Liver (tissue), 9 donors: ENCODE data around the gene B3GNT3. TPM values are rescaled to one million over a fixed set of nuclear protein-coding genes. Genes with fewer than 3 reads are reported as not detected.

Experiments used
- DNase-seq: peaks from one replicate; pipeline ENCODE4 v3.0.0-alpha.2; 2017; ENCODE audit warnings: low spot score
- H3K27ac ChIP-seq, 2 donors: one replicate each; pipeline ENCODE4 v1.7.0; 2013; ENCODE audit warnings: inconsistent platforms in 2 of 2, low read length in 2 of 2, control low read depth in 1 of 2, low read depth in 1 of 2, mild to moderate bottlenecking in 1 of 2
- H3K27me3 ChIP-seq, 4 donors: one replicate each; pipeline versions ENCODE4 v1.6.1 to v1.7.0; 2013; ENCODE audit warnings: low read length in 3 of 4, inconsistent platforms in 1 of 4, mild to moderate bottlenecking in 1 of 4, moderate library complexity in 1 of 4; ENCODE audit not compliant: control insufficient read depth in 4 of 4, insufficient read depth in 4 of 4
- H3K36me3 ChIP-seq, 4 donors: one replicate each; pipeline versions ENCODE4 v1.6.1 to v1.7.0; 2013; ENCODE audit warnings: low read length in 3 of 4, mild to moderate bottlenecking in 3 of 4, low read depth in 1 of 4, moderate library complexity in 1 of 4; ENCODE audit not compliant: control insufficient read depth in 4 of 4, insufficient read depth in 3 of 4
- H3K4me1 ChIP-seq, 4 donors: one replicate each; pipeline versions ENCODE4 v1.6.1 to v1.7.0; 2013; ENCODE audit warnings: low read length in 3 of 4, mild to moderate bottlenecking in 3 of 4, moderate library complexity in 1 of 4; ENCODE audit not compliant: control insufficient read depth in 4 of 4, insufficient read depth in 4 of 4
- H3K4me3 ChIP-seq, 3 donors: one replicate each; pipeline versions ENCODE4 v1.6.1 to v1.7.0; 2013; ENCODE audit warnings: low read length in 3 of 3, control low read depth in 1 of 3, low read depth in 1 of 3, mild to moderate bottlenecking in 1 of 3
- H3K9ac ChIP-seq, 2 donors: one replicate each; pipeline ENCODE4 v1.7.0; 2013; ENCODE audit warnings: low read length in 2 of 2, mild to moderate bottlenecking in 2 of 2, moderate library complexity in 2 of 2, control low read depth in 1 of 2, low read depth in 1 of 2
- H3K9me3 ChIP-seq, 4 donors: one replicate each; pipeline versions ENCODE4 v1.6.1 to v1.7.0; 2013; ENCODE audit warnings: low read length in 3 of 4; ENCODE audit not compliant: control insufficient read depth in 4 of 4
- ATF3 ChIP-seq: IDR thresholded peaks from 2 replicates; pipeline ENCODE4 v1.6.1; 2016; ENCODE audit warnings: antibody characterized with exemption
- CTCF ChIP-seq: fragments of 150-350 bp; IDR thresholded peaks from 2 replicates; pipeline ENCODE4 v1.5.1; 2017; ENCODE audit warnings: improper control_type of control experiment, low read depth, low read length; ENCODE audit not compliant: missing input control
- EGR1 ChIP-seq, 2 donors: IDR thresholded peaks; 2 replicates each; pipeline ENCODE4 v1.6.1; 2016 to 2018; ENCODE audit warnings: antibody characterized with exemption in 2 of 2, low read depth in 2 of 2
- FOXA1 ChIP-seq: IDR thresholded peaks from 2 replicates; pipeline ENCODE4 v1.6.1; 2016; ENCODE audit warnings: antibody characterized with exemption
- FOXA2 ChIP-seq: IDR thresholded peaks from 2 replicates; pipeline ENCODE4 v1.6.1; 2016; ENCODE audit warnings: antibody characterized with exemption
- GABPA ChIP-seq, 2 donors: IDR thresholded peaks in 1 of 2; conservative IDR thresholded peaks in 1 of 2; 2 replicates each; pipeline ENCODE4 v1.6.1; 2016; ENCODE audit warnings: antibody characterized with exemption in 2 of 2, mild to moderate bottlenecking in 1 of 2, moderate library complexity in 1 of 2
- HNF4A ChIP-seq, 2 donors: conservative IDR thresholded peaks; 2 replicates each; pipeline ENCODE4 v1.6.1; 2016; ENCODE audit warnings: antibody characterized with exemption in 2 of 2, mild to moderate bottlenecking in 2 of 2
- HNF4G ChIP-seq: IDR thresholded peaks from 2 replicates; pipeline ENCODE4 v1.6.1; 2016; ENCODE audit warnings: antibody characterized with exemption
- JUND ChIP-seq, 2 donors: IDR thresholded peaks; 2 replicates each; pipeline ENCODE4 v1.6.1; 2016; ENCODE audit warnings: antibody characterized with exemption in 2 of 2
- MAX ChIP-seq: IDR thresholded peaks from 2 replicates; pipeline ENCODE4 v1.6.1; 2016; ENCODE audit warnings: antibody characterized with exemption
- NR2F2 ChIP-seq: IDR thresholded peaks from 2 replicates; pipeline ENCODE4 v1.6.1; 2016; ENCODE audit warnings: antibody characterized with exemption
- RAD21 ChIP-seq, 2 donors: IDR thresholded peaks; 2 replicates each; pipeline ENCODE4 v1.6.1; 2016; ENCODE audit warnings: antibody characterized with exemption in 2 of 2, mild to moderate bottlenecking in 2 of 2
- REST ChIP-seq: IDR thresholded peaks from 2 replicates; pipeline ENCODE4 v1.6.1; 2016; ENCODE audit warnings: antibody characterized with exemption, mild to moderate bottlenecking
- SP1 ChIP-seq: IDR thresholded peaks from 2 replicates; pipeline ENCODE4 v1.6.1; 2018; ENCODE audit warnings: antibody characterized with exemption, mild to moderate bottlenecking
- TAF1 ChIP-seq: conservative IDR thresholded peaks from 2 replicates; pipeline ENCODE4 v1.6.1; 2016; ENCODE audit warnings: antibody characterized with exemption, mild to moderate bottlenecking
- YY1 ChIP-seq: IDR thresholded peaks from 2 replicates; pipeline ENCODE4 v1.6.1; 2016; ENCODE audit warnings: antibody characterized with exemption, mild to moderate bottlenecking
- ZBTB33 ChIP-seq: IDR thresholded peaks from 2 replicates; pipeline ENCODE4 v1.6.1; 2016; ENCODE audit warnings: antibody characterized with exemption
- WGBS: extraction: QIAGEN DNeasy Blood & Tissue Kit; methylation state at CpG from one replicate; pipeline ENCODE4 v1.1.7; 2013; 5-methylcytosine and 5-hydroxymethylcytosine counted together
- polyA plus RNA-seq, 2 donors: library from polyadenylated mRNA; stranded (reverse) in 1 of 2; unstranded in 1 of 2; fragments of 200-250 nt in 1 of 2; fragments of >200 nt in 1 of 2; fragmentation: Nextera tagmentation in 1 of 2; extraction: Ambion mirVana in 1 of 2; gene quantifications; one replicate each; pipeline versions ENCODE4 v1.2.1 to v1.2.3, GENCODE V29; 2013 to 2015
- total RNA-seq, 2 donors: library from RNA; depleted of rRNA; stranded (reverse); fragments of >200 nt; gene quantifications; one replicate each; pipeline ENCODE4 v1.2.3, GENCODE V29; 2014
- donor health status: healthy.
- donor health status: healthy.
- donor health status: healthy.
- donor health status: healthy.
- donor health status: healthy.

B3GNT3 gene
- total and polyA plus RNA-seq, 4 donors: 0.14 to 2.1 (median 1.1) TPM

GRCh38 chr19:17758515-17758914 lies 36.4 kb upstream of the B3GNT3 start:
- WGBS: 64% methylated on average over 5 of the region's 5 CpGs
- DNase-seq: no peak
- Histone ChIP-seq H3K4me1 (peaks cover 0 to 4% (median 0%) of the 10 kb centered on the region in 4 donors), H3K27ac (no peak overlapping the region), H3K4me3 (no peak overlapping the region), H3K9ac (no peak overlapping the region), H3K27me3 (peaks cover 0 to 3% (median under 1%) of the 10 kb centered on the region in 4 donors), H3K9me3 (no peaks in the 10 kb centered on the region), H3K36me3 (no peaks in the 10 kb centered on the region)
- TF ChIP-seq MAX (no peak), EGR1 (IDR thresholded peaks at IDR 0.05; ENCODE audit: low read depth in 2 of 2) (no peak), ZBTB33 (no peak), TAF1 (no peak), CTCF (no peak), NR2F2 (no peak), SP1 (no peak), FOXA2 (no peak), FOXA1 (no peak)

- no peak overlapping the region for H3K9ac ChIP-seq
- H3K4me1 ChIP-seq: no peaks in the 10 kb centered on the region
Observed at GRCh38 chr19:17761148-17761547, 33.8 kb upstream of the B3GNT3 start.

More at GRCh38 chr19:17761148-17761547, 33.8 kb upstream of the B3GNT3 start:
- TF ChIP-seq REST (no peak), HNF4G (no peak), TAF1 (no peak), RAD21 (IDR thresholded peaks at IDR 0.05) (no peak), GABPA (IDR thresholded peaks at IDR 0.05 in 1 of 2, conservative IDR thresholded peaks at IDR 0.05 in 1 of 2) (no peak), ATF3 (no peak), CTCF (no peak), HNF4A (conservative IDR thresholded peaks at IDR 0.05) (no peak), YY1 (no peak), JUND (IDR thresholded peaks at IDR 0.05) (no peak), MAX (no peak), EGR1 (IDR thresholded peaks at IDR 0.05; ENCODE audit: low read depth in 2 of 2) (no peak), FOXA1 (no peak), NR2F2 (no peak)
- Histone ChIP-seq H3K4me3 (no peak overlapping the region), H3K27me3 (peaks cover 0 to 3% (median 0%) of the 10 kb centered on the region in 4 donors), H3K9me3 (no peaks in the 10 kb centered on the region), H3K27ac (no peak overlapping the region), H3K36me3 (no peaks in the 10 kb centered on the region)
- WGBS: 66% methylated on average over 4 of the region's 4 CpGs
- DNase-seq: no peak
